HG03432 (cell line): ENCODE data around the gene RPL3.
"Not testable (repeated sequence)": the region's sequence is repeated elsewhere in the genome, so short reads cannot be mapped to it uniquely, and the experiment has no call there.

Source experiments
- ATAC-seq: cut with Tn5 transposase; IDR thresholded peaks from one replicate; pipeline ENCODE4 v1.9.1; 2021; ENCODE audit warnings: mild to moderate bottlenecking, moderate library complexity; ENCODE audit not compliant: unreplicated experiment

Gene RPL3

GRCh38 chr22:39352306-39352891 is 33.0 kb upstream of the RPL3 start:
- no peak for ATAC-seq

- peak; percentile 40 for ATAC-seq
Measured at GRCh38 chr22:39351689-39352214, 32.3 kb upstream of the RPL3 start.

- ATAC-seq = peak; percentile 8
Measured at GRCh38 chr22:39350757-39351688, 31.6 kb upstream of the RPL3 start.

DNA sequence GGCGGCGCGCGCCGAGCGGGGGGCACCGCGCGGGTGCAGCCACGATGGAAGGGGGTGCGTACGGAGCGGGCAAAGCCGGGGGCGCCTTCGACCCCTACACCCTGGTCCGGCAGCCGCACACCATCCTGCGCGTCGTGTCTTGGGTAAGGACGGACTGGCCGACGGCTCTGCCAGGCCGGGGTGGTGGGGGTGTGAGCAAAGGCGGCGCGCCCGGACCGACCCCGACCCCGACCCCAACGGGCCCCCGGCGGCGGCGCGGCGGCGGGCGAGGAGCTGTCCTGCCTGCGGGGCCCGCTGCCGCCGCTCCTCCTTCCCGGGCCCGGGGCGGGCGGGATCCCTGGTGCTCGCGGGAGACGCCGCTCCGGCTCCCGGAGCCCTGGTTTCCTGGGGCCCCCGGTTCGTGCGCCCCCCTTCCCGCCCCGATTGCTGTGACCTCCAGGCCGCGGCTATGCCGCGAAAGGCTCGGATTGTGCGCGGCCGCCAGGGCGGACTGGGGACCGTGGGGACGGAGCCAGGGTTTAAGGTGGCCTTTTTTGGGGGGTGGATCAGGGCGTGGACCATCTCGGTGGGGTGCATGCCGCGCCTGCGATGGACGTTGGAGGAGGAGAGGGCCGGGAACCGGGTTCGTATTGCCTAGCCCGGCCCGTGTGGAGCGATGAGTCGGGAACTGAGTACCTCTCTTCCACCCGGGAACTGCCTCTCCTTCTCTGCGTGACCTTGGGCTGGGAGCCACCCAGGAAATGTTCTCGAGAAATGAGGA is 30.7 kb upstream of the RPL3 start, which contains the start of gene SYNGR1:
Gene SYNGR1, plus strand, starts transcription at position 25 of the 760 bp plus-strand sequence. Its CDS starts 20 bp downstream, at position 45.
- ATAC-seq = peak; percentile 4

DNA sequence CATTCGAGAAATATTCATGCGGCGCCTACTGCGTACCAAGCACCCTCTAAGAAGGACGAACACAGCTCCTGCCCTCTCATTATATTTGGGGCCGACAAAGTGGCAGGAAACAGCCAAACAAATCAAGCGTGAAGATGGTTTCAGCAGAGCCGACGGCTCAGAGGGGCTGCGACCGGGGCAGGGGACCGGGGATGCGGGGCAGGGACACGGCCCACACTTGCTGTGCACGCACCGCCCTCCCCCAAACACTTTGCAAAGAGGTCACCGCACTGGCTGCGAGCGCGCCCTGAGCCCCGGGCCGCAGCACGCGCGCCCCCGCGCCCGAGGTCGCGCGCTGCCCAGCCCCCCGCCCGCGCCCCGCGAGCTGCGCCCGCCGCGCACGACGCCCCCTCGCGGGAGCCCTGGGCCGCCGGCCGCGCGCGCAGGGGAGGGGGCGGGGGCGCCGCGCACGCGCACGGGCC is 30.1 kb upstream of the RPL3 start:
- peak; percentile 46 for ATAC-seq

- ATAC-seq = no peak
Measured at GRCh38 chr22:39348909-39349505, 29.6 kb upstream of the RPL3 start.

DNA sequence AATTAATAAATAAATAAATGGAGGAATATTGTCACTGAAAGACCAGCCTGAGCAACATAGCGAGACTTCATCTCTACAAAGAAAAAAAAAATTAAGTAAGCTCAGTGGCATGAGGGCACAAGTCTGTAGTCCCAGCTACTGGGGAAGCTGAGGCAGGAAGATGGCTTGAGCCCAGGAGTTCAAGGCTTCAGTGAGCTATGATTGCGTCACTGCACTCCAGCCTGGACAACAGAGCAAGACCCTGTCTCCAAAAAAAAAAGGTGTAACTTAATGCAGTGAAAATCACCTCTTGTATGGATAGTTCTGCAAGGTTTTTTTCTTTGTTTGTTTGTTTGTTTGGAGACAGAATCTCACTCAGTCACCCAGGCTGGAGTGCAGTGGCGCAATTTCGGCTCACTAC is 25.8 kb upstream of the RPL3 start:
- ATAC-seq = no peak

DNA sequence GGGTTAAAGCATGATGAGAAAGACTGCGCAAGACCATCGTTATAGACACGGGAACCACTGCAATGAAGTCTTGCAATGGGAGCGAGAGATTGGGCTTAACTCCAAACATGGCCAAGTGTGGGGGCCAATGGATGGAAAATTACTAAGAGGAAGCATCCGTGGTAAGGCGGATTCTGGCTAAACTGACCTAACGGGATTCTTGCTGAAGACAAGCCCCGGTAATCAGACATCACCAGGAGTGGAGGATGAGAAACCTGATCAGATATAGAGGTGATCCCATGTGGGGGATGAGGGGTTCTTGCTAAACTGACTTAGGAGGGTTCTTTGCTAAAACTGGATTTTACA is 24.6 kb upstream of the RPL3 start:
- no peak for ATAC-seq

GRCh38 chr22:39343259-39344045 is 24.0 kb upstream of the RPL3 start:
- no peak for ATAC-seq

DNA sequence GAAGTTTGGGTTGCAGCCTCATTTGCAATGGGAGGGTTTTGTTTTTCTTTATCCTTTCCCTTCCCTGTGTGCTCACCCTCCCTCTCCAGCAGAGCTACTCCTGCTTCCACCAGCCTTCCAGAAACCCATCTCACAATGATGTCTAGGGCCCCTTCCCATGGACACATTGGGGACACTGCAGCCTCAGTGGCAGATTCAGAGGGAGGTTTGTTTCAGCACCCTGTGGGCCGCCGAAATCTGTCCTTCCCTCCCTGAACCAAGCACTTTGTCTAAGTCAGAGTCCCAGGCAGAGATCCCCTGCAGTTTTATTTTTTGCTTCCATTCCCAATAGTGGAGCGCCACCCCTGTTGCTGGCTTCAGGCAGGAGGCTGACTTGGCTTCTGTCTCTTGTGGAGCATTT is 21.8 kb upstream of the RPL3 start:
- no peak for ATAC-seq

GRCh38 chr22:39339775-39340174 is 20.4 kb upstream of the RPL3 start:
- not testable (repeated sequence) for ATAC-seq

DNA sequence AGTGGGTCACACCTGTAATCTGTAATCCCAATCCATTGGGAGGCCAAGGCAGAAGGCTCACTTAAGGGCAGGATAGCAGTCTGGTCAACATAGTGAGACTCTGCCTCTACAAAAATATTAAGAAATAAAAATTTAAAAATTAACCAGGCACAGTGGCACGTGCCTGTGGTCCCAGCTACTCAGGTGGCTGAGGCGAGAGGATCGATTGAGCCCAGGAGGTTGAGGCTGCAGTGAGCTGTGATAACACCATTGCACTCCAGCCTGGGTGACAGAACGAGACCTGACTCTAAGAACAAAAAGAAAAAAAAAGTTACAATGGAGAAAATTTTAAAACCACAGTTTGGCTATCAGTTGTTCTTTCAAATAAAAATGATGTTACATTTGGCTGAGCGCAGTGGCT is 17.0 kb upstream of the RPL3 start:
- ATAC-seq = no peak

DNA sequence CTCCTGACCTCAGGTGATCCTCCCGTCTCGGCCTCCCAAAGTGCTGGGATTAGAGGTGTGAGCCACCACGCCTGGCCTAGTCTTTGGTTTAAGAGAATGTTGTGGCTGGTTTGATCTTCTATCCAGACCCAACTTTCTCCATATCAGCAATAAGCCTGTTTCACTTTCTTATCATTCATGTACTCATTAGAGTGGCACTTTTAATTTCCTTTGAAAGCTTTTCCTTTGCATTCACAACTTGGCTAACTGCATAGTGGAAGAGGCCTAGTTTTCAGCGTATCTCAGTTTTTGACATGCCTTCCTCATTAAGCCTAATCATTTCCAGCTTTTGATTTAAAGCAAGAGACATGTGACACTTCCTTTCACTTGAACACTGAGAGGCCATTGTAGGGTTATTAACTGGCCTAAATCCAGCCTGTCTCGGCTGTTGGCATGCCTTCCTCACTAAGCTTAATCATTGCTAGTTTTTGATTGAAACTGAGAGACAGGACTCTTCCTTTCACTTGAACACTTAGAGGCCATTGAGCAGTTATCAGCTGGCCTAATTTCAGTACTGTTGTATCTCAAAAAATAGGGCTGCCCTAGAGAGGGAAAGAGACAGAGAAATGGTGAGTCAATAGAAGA is 13.1 kb upstream of the RPL3 start:
- no peak for ATAC-seq

DNA sequence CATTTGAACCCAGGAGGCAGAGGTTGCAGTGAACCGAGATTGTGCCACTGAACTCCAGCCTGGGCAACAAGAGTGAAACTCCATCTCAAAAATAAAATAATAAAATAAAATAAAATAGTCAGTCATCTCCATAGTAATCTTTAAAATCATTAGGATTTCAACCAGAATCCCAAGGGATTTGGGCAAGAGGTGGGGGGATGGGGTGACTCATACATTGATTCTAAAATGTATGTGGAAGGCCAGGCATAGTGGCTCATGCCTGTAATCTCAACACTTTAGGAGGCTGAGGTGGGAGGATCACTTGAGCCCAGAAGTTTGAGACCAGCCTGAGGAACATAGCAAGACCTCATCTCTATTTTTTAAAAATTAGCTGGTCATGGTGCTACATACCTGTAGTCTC is 11.1 kb upstream of the RPL3 start:
- not testable (repeated sequence) for ATAC-seq

- ATAC-seq = no peak
Measured at GRCh38 chr22:39327995-39328754, 8.8 kb upstream of the RPL3 start.

DNA sequence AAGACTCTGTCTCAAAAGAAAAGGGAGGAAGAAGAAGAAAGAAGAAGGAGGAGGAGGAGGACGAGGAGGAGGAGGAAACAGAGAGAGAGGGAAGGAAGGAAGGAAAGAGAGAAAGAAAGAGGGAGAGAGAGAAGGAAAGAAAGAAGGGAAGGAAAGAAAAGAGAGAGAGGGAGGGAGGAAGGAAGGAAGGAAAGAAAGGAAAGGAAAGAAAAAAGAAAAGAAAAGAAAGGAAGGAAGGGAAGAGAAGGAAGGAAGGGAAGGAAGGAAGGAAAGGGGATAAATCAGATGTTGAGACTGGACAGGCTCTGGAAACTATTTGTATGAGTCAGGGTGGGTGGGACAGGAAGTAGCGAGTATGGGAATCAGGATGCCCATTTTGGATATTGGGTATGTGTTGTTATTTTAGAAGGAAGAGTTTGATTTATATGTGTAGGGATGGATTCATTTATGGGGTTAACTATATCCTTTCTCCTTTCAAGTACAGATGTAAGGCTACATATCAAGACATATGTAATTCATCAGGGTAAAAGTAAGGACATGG is 6.0 kb upstream of the RPL3 start:
- ATAC-seq = no peak

DNA sequence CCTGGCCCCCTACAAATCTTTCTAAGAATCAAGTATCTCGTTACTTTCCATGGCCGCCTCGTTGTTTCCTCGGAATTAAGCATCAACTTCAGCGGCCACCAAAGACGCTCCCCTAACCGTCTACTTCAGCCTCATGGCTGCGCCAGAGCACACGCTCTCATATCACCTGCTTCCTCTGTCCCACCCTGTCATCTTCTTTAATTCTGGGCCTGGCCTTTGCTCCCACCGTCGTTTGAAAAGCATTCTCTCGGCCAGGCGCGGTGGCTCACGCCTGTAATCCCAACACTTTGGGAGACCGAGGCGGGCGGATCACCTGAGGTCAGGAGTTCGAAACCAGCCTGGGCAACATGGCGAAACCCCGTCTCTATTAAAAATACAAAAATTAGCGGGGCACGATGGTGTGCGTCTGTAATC is 1.2 kb upstream of the RPL3 start:
- ATAC-seq = not testable (repeated sequence)

GRCh38 chr22:39318507-39319283 is 728 bp downstream of the RPL3 start:
- peak; percentile 1 for ATAC-seq
